ENCODE results near the gene LSM8. TPM values are rescaled to one million over a fixed set of nuclear protein-coding genes. Genes with fewer than 3 reads are reported as not detected.

The LSM8 gene
- total and polyA plus RNA-seq, 2 of the 8 experiments (the other 6 are each of a cell fraction or from before 2014, with no cell fraction given) = 36.9 to 51.0 TPM

DNA sequence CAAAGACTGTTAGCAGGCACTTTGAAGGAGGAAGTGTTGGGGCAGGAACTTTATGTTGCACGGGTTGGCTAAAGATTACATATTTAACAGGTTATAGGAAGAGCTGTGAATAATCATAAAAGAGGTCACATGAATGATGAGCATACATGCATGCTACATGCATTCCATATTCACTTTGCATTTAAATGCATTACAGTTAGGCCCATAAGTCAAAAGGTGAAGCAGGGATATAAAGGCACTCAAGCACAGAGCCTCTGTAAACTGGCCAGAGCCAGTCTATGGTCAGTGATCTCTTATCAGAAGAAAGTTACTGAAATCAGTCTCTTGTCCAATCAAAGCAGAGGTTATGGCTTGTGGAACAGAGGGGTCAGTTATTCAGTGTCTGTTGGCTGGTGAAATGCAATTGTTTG, 33.3 kb downstream of the LSM8 start:
- POLR2A ChIA-PET (ENCODE audit: partially characterized antibody) = no interaction called here
- 89% methylated on average over 1 of the region's 1 CpG; no CpG with 5 or more reads in 1 of the 2 experiments for WGBS, 2 experiments (ENCODE audit: extremely low coverage in 1 of 2, insufficient coverage in 1 of 2, insufficient read length in 1 of 2, insufficient replicate concordance in 2 of 2, low coverage in 1 of 2, low lambda C conversion rate in 2 of 2, missing lambda C conversion rate in 1 of 2)
- no peaks in the 10 kb centered on the region for H3K9me3 ChIP-seq (ENCODE audit: insufficient read depth in 2 of 2, low read depth in 1 of 2, low read length in 1 of 2)
- TF ChIP-seq, protein P1, sequence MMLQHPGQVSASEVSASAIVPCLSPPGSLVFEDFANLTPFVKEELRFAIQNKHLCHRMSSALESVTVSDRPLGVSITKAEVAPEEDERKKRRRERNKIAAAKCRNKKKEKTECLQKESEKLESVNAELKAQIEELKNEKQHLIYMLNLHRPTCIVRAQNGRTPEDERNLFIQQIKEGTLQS (IDR thresholded peaks at IDR 0.05; ENCODE audit: insufficient read depth, low read depth, low read length) = no peak
- TF ChIP-seq NRF1 (IDR thresholded peaks at IDR 0.05; ENCODE audit: low read depth, low read length) (no peak), HDAC2 (IDR thresholded peaks at IDR 0.05; ENCODE audit: borderline replicate concordance in 1 of 2, low read depth in 2 of 2, low read length in 2 of 2) (no peak), TBP (IDR thresholded peaks at IDR 0.05; ENCODE audit: low read depth, low read length) (no peak), SP1 (IDR thresholded peaks at IDR 0.05; ENCODE audit: low read depth, low read length) (no peak), CTBP2 (IDR thresholded peaks at IDR 0.05; ENCODE audit: borderline replicate concordance, insufficient read depth, insufficient read length, low read length) (no peak), TAF1 (IDR thresholded peaks at IDR 0.05; ENCODE audit: low read depth, low read length) (no peak), RXRA (IDR thresholded peaks at IDR 0.05; ENCODE audit: insufficient read depth, low read depth, low read length) (no peak), JUND (IDR thresholded peaks at IDR 0.05; ENCODE audit: low read length) (no peak), TCF12 (IDR thresholded peaks at IDR 0.05; ENCODE audit: low read depth, low read length) (no peak), POLR2A (IDR thresholded peaks at IDR 0.05; ENCODE audit: control extremely low read depth in 1 of 2, low read depth in 2 of 2, low read length in 2 of 2) (no peak), TAF7 (optimal IDR thresholded peaks at IDR 0.05; ENCODE audit: borderline replicate concordance, low read depth, low read length) (no peak), SRF (IDR thresholded peaks at IDR 0.05; ENCODE audit: low read depth, low read length) (no peak)
- TF ChIP-seq, protein P2, sequence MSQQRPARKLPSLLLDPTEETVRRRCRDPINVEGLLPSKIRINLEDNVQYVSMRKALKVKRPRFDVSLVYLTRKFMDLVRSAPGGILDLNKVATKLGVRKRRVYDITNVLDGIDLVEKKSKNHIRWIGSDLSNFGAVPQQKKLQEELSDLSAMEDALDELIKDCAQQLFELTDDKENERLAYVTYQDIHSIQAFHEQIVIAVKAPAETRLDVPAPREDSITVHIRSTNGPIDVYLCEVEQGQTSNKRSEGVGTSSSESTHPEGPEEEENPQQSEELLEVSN (IDR thresholded peaks at IDR 0.05) = no peak

More for the DNA sequence above, 33.3 kb downstream of the LSM8 start:
- H3K23ac ChIP-seq (ENCODE audit: insufficient read length) = no peak overlapping the region
- no peaks in the 10 kb centered on the region for H3K36me3 ChIP-seq (ENCODE audit: control insufficient read depth in 2 of 4, insufficient read depth in 4 of 4, low read length in 3 of 4)
- no peak overlapping the region for H3K4me2 ChIP-seq (ENCODE audit: insufficient read depth in 1 of 2, low read depth in 2 of 2, low read length in 2 of 2)
- no peak overlapping the region for H4K8ac ChIP-seq (ENCODE audit: extremely low read depth, insufficient read depth, low read length)
- H4K91ac ChIP-seq (replicated peaks; ENCODE audit: insufficient read length, low read length) = no peak overlapping the region
- no peak overlapping the region for H3K56ac ChIP-seq (replicated peaks; ENCODE audit: insufficient read length, low read depth, low read length)
- no peaks in the 10 kb centered on the region for H3K23me2 ChIP-seq (ENCODE audit: low read depth, low read length)
- H2BK20ac ChIP-seq (ENCODE audit: low read length) = no peak overlapping the region
- DNase-seq (ENCODE audit: low read depth in 1 of 2, low spot score in 2 of 2) (no peak), FAIRE-seq (no peak)
- no peaks in the 10 kb centered on the region for H3K79me2 ChIP-seq (ENCODE audit: control insufficient read depth in 1 of 2, insufficient read depth in 2 of 2, low read length in 2 of 2)
- H3K9ac ChIP-seq (replicated peaks in 1 of 4; ENCODE audit: extremely low read depth in 1 of 4, low read depth in 3 of 4, low read length in 3 of 4) = no peak overlapping the region
- no peaks in the 10 kb centered on the region for H3K4me1 ChIP-seq (replicated peaks in 1 of 4; ENCODE audit: control insufficient read depth in 3 of 4, insufficient read depth in 4 of 4, low read length in 3 of 4)
- H3K14ac ChIP-seq (ENCODE audit: insufficient read length) = no peak overlapping the region
- CTCF ChIA-PET (ENCODE audit: partially characterized antibody) = no interaction called here
- no peak overlapping the region for H3K18ac ChIP-seq (ENCODE audit: extremely low read depth, low read length)
- H2AK5ac ChIP-seq (ENCODE audit: low read depth, low read length) = no peak overlapping the region
- no peak overlapping the region for H2BK5ac ChIP-seq (ENCODE audit: low read depth, low read length)
- no peaks in the 10 kb centered on the region for H3K27me3 ChIP-seq (replicated peaks in 1 of 4; ENCODE audit: control insufficient read depth in 3 of 4, extremely low read depth in 1 of 4, insufficient read depth in 3 of 4, low read length in 3 of 4)
- no peaks in the 10 kb centered on the region for H4K20me1 ChIP-seq (replicated peaks in 1 of 2; ENCODE audit: control insufficient read depth in 1 of 2, insufficient read depth in 2 of 2, low read length in 2 of 2)
- no peak overlapping the region for H2BK12ac ChIP-seq (ENCODE audit: low read depth, low read length)
- no peaks in the 10 kb centered on the region for H3K79me1 ChIP-seq (ENCODE audit: low read depth, low read length)
- H3K27ac ChIP-seq (ENCODE audit: low read depth, low read length) = no peak overlapping the region
- no peak overlapping the region for H2AFZ ChIP-seq (ENCODE audit: low read length)
- no peak overlapping the region for H3K4me3 ChIP-seq (ENCODE audit: extremely low read depth in 1 of 4, insufficient read depth in 2 of 4, low read depth in 3 of 4, low read length in 4 of 4)
- no peak overlapping the region for H4K5ac ChIP-seq (ENCODE audit: insufficient read length, low read depth, low read length)
- H2BK15ac ChIP-seq (ENCODE audit: low read length) = no peak overlapping the region
- no peak overlapping the region for H3K4ac ChIP-seq (replicated peaks; ENCODE audit: insufficient read length, low read depth, low read length)
- H2BK120ac ChIP-seq (replicated peaks; ENCODE audit: low read depth, low read length) = no peak overlapping the region

All from H1 (cell line).